ENCODE data around the gene RFX3. TPM values are rescaled to one million over a fixed set of nuclear protein-coding genes. Genes with fewer than 3 reads are reported as not detected.

Gene RFX3
- total RNA-seq, 1 donor from 2014 or later, result 1.6 TPM

GRCh38 chr9:3431890-3432289, 93.9 kb downstream of the RFX3 start:
- DNase-seq (ENCODE audit: low read depth), result no peak
- no peak overlapping the region for H3K4me3 ChIP-seq (ENCODE audit: low read depth, low read length)
- TF ChIP-seq CTCF (conservative IDR thresholded peaks at IDR 0.05; ENCODE audit: low read depth, low read length), result no peak

- H3K4me3 ChIP-seq (ENCODE audit: low read depth, low read length), result no peak overlapping the region
- no peak for DNase-seq (ENCODE audit: low read depth)
These were observed 105.9 kb downstream of the RFX3 start for GRCh38 chr9:3419893-3420292.

GRCh38 chr9:3415906-3416305, 109.9 kb downstream of the RFX3 start:
- no peak overlapping the region for H3K4me3 ChIP-seq (ENCODE audit: low read depth, low read length)
- no peak for TF ChIP-seq CTCF (conservative IDR thresholded peaks at IDR 0.05; ENCODE audit: low read depth, low read length)
- DNase-seq (ENCODE audit: low read depth), result no peak

More at GRCh38 chr9:3419893-3420292, 105.9 kb downstream of the RFX3 start:
- TF ChIP-seq CTCF (conservative IDR thresholded peaks at IDR 0.05; ENCODE audit: low read depth, low read length), result no peak

GRCh38 chr9:3413984-3414383, 111.8 kb downstream of the RFX3 start:
- DNase-seq (ENCODE audit: low read depth), result no peak
- TF ChIP-seq CTCF (conservative IDR thresholded peaks at IDR 0.05; ENCODE audit: low read depth, low read length), result no peak

GRCh38 chr9:3410461-3410860, 115.3 kb downstream of the RFX3 start:
- no peak for TF ChIP-seq CTCF (conservative IDR thresholded peaks at IDR 0.05; ENCODE audit: low read depth, low read length)
- no peak for DNase-seq (ENCODE audit: low read depth)
- H3K4me3 ChIP-seq (ENCODE audit: low read depth, low read length), result no peak overlapping the region

More at GRCh38 chr9:3413984-3414383, 111.8 kb downstream of the RFX3 start:
- no peak overlapping the region for H3K4me3 ChIP-seq (ENCODE audit: low read depth, low read length)

GRCh38 chr9:3409453-3409852, 116.3 kb downstream of the RFX3 start:
- TF ChIP-seq CTCF (conservative IDR thresholded peaks at IDR 0.05; ENCODE audit: low read depth, low read length), result no peak
- no peak overlapping the region for H3K4me3 ChIP-seq (ENCODE audit: low read depth, low read length)
- no peak for DNase-seq (ENCODE audit: low read depth)

- no peak for TF ChIP-seq CTCF (conservative IDR thresholded peaks at IDR 0.05; ENCODE audit: low read depth, low read length)
- DNase-seq (ENCODE audit: low read depth), result no peak
- no peak overlapping the region for H3K4me3 ChIP-seq (ENCODE audit: low read depth, low read length)
These were observed 122.5 kb downstream of the RFX3 start for GRCh38 chr9:3403315-3403714.
